ENCODE results near the gene SUMF1.

The SUMF1 gene

GRCh38 chr3:4494895-4495264 is 27.8 kb upstream of the SUMF1 start:
- peak overlapping the region; percentile 70 for H3K4me3 ChIP-seq (ENCODE audit: low read depth, low read length, poor library complexity, severe bottlenecking)
- no peaks in the 10 kb centered on the region for H3K27me3 ChIP-seq (ENCODE audit: insufficient read depth, low read length)
- peaks cover 26% of the 10 kb centered on the region for H3K4me1 ChIP-seq (ENCODE audit: insufficient read depth, low read length, severe bottlenecking)
- H3K4me2 ChIP-seq (ENCODE audit: low read length) = peak overlapping the region; percentile 85
- H3K9ac ChIP-seq (ENCODE audit: low read length) = peak overlapping the region; percentile 69; the same call in 1 of the 2 replicates
- H4K20me1 ChIP-seq (ENCODE audit: insufficient read depth, low read length) = no peaks in the 10 kb centered on the region
- no peaks in the 10 kb centered on the region for H3K9me3 ChIP-seq (ENCODE audit: low read length)
- no peak for TF ChIP-seq EZH2 (IDR thresholded peaks at IDR 0.05; ENCODE audit: borderline replicate concordance, low read length)
- TF ChIP-seq CTCF (IDR thresholded peaks at IDR 0.05; ENCODE audit: low read length) = no peak
- H3K36me3 ChIP-seq (ENCODE audit: insufficient read depth, low read length) = no peaks in the 10 kb centered on the region
- no peaks in the 10 kb centered on the region for H3K79me2 ChIP-seq (ENCODE audit: insufficient read depth, low read length)
- no peak overlapping the region for H3K27ac ChIP-seq (ENCODE audit: low read depth, low read length, poor library complexity, severe bottlenecking)
- H3F3A ChIP-seq (ENCODE audit: insufficient read depth, low read length) = no peaks in the 10 kb centered on the region
- H2AFZ ChIP-seq (ENCODE audit: low read length) = no peak overlapping the region
- no peaks in the 10 kb centered on the region for H3K9me2 ChIP-seq (ENCODE audit: low read depth, low read length)

- TF ChIP-seq EZH2 (IDR thresholded peaks at IDR 0.05; ENCODE audit: borderline replicate concordance, low read length) (no peak), CTCF (IDR thresholded peaks at IDR 0.05; ENCODE audit: low read length) (no peak)
- Histone ChIP-seq H3K9ac (ENCODE audit: low read length) (peak overlapping the region; percentile 69), H4K20me1 (ENCODE audit: insufficient read depth, low read length) (no peaks in the 10 kb centered on the region), H3K4me2 (ENCODE audit: low read length) (peak overlapping the region; percentile 85), H2AFZ (ENCODE audit: low read length) (0 out of 2 replicates have a peak overlapping the region, but pooled peaks have one; percentile 12), H3K9me2 (ENCODE audit: low read depth, low read length) (no peaks in the 10 kb centered on the region), H3K79me2 (ENCODE audit: insufficient read depth, low read length) (no peaks in the 10 kb centered on the region), H3K9me3 (ENCODE audit: low read length) (no peaks in the 10 kb centered on the region), H3K27ac (ENCODE audit: low read depth, low read length, poor library complexity, severe bottlenecking) (no peak overlapping the region), H3F3A (ENCODE audit: insufficient read depth, low read length) (no peaks in the 10 kb centered on the region), H3K36me3 (ENCODE audit: insufficient read depth, low read length) (no peaks in the 10 kb centered on the region), H3K4me1 (ENCODE audit: insufficient read depth, low read length, severe bottlenecking) (peaks cover 26% of the 10 kb centered on the region), H3K27me3 (ENCODE audit: insufficient read depth, low read length) (no peaks in the 10 kb centered on the region), H3K4me3 (ENCODE audit: low read depth, low read length, poor library complexity, severe bottlenecking) (peak overlapping the region; percentile 70)
Observed at GRCh38 chr3:4493941-4494894, 27.1 kb upstream of the SUMF1 start.

GRCh38 chr3:4493014-4493940 is 26.2 kb upstream of the SUMF1 start, which contains the start of gene ITPR1:
Gene ITPR1, plus strand, starts transcription at chr3:4493348. Its CDS starts 23,144 bp downstream, at chr3:4516492.
- no peaks in the 10 kb centered on the region for H3K9me2 ChIP-seq (ENCODE audit: low read depth, low read length)
- no peaks in the 10 kb centered on the region for H3K79me2 ChIP-seq (ENCODE audit: insufficient read depth, low read length)
- no peak for TF ChIP-seq CTCF (IDR thresholded peaks at IDR 0.05; ENCODE audit: low read length)
- no peak for TF ChIP-seq EZH2 (IDR thresholded peaks at IDR 0.05; ENCODE audit: borderline replicate concordance, low read length)
- H2AFZ ChIP-seq (ENCODE audit: low read length) = peak within 1 kb of the TSS; percentile 77
- peak within 1 kb of the TSS; percentile 77 for H3K9ac ChIP-seq (ENCODE audit: low read length)
- no peaks in the 10 kb centered on the region for H3K9me3 ChIP-seq (ENCODE audit: low read length)
- no peaks in the 10 kb centered on the region for H4K20me1 ChIP-seq (ENCODE audit: insufficient read depth, low read length)
- peak within 1 kb of the TSS; percentile 85 for H3K4me2 ChIP-seq (ENCODE audit: low read length)
- H3K36me3 ChIP-seq (ENCODE audit: insufficient read depth, low read length) = no peaks in the 10 kb centered on the region
- peak within 1 kb of the TSS; percentile 70 for H3K4me3 ChIP-seq (ENCODE audit: low read depth, low read length, poor library complexity, severe bottlenecking)
- no peaks in the 10 kb centered on the region for H3K27me3 ChIP-seq (ENCODE audit: insufficient read depth, low read length)
- no peaks in the 10 kb centered on the region for H3F3A ChIP-seq (ENCODE audit: insufficient read depth, low read length)
- H3K27ac ChIP-seq (ENCODE audit: low read depth, low read length, poor library complexity, severe bottlenecking) = no peak within 1 kb of the TSS
- peaks cover 26% of the 10 kb centered on the region for H3K4me1 ChIP-seq (ENCODE audit: insufficient read depth, low read length, severe bottlenecking)

Data from OCI-LY1 (cell line).